Islet of Langerhans (tissue), 1 donor: ENCODE results near the gene POTEB.
"Not testable (repeated sequence)": the region's sequence is repeated elsewhere in the genome, so short reads cannot be mapped to it uniquely, and the experiment has no call there.

Source experiments
- FAIRE-seq: peaks from one replicate; lab custom pipeline; 2011; peaks lifted over from hg19 to GRCh38; lab: Jason Lieb, UNC

Gene POTEB

GRCh38 chr15:21877635-21878034, at the start of gene POTEB:
TSS of gene POTEB (minus strand) at chr15:21877735. CDS start at chr15:21877246, 489 bp downstream.
- not testable (repeated sequence) for FAIRE-seq

GRCh38 chr15:21890955-21891354, 13.4 kb upstream of the POTEB start:
- FAIRE-seq = not testable (repeated sequence)

- FAIRE-seq = not testable (repeated sequence)
Observed at GRCh38 chr15:21889542-21889941, 12.0 kb upstream of the POTEB start.

DNA sequence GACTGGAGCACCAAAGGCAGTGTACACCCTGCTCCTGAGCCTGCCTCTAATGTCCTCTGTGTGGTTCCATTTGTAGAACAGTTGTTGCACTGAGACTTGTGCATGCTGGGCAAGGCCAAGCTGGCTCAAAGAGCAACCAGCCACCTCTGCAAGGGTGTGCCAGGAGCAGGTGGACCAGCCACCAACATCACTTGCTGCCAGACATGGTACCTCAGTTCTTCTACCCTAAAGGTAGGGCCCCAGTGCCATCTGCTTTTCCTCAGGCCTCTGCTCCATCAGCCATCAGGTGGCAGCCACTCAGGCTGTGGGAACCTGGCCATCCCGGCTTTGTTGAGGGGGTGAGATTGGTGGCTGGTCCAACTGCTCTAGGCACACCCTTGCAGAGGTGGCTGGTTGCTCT, 38.7 kb downstream of the POTEB start:
- FAIRE-seq = not testable (repeated sequence)
